HG02885 (cell line): ENCODE results near the gene PLRG1.

Experiments
- ATAC-seq: cut with Tn5 transposase; IDR thresholded peaks from one replicate; pipeline ENCODE4 v1.9.1; 2021; ENCODE audit warnings: mild to moderate bottlenecking; ENCODE audit not compliant: unreplicated experiment, poor library complexity

Gene PLRG1

GRCh38 chr4:154577324-154577723 is 27.1 kb upstream of the PLRG1 start:
- ATAC-seq, result no peak

- ATAC-seq, result no peak
These were observed 24.1 kb upstream of the PLRG1 start for GRCh38 chr4:154574311-154574710.

- no peak for ATAC-seq
These were observed 23.1 kb upstream of the PLRG1 start for GRCh38 chr4:154573190-154573870.

DNA sequence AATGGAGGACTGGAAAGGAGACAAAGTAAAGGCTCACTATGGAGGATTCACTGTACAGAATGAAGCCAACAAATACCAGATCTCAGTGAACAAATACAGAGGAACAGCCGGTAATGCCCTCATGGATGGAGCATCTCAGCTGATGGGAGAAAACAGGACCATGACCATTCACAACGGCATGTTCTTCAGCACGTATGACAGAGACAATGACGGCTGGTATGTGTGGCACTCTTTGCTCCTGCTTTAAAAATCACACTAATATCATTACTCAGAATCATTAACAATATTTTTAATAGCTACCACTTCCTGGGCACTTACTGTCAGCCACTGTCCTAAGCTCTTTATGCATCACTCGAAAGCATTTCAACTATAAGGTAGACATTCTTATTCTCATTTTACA is 19.4 kb upstream of the PLRG1 start:
- ATAC-seq, result no peak

- no peak for ATAC-seq
These were observed 18.8 kb upstream of the PLRG1 start for GRCh38 chr4:154569028-154569427.

DNA sequence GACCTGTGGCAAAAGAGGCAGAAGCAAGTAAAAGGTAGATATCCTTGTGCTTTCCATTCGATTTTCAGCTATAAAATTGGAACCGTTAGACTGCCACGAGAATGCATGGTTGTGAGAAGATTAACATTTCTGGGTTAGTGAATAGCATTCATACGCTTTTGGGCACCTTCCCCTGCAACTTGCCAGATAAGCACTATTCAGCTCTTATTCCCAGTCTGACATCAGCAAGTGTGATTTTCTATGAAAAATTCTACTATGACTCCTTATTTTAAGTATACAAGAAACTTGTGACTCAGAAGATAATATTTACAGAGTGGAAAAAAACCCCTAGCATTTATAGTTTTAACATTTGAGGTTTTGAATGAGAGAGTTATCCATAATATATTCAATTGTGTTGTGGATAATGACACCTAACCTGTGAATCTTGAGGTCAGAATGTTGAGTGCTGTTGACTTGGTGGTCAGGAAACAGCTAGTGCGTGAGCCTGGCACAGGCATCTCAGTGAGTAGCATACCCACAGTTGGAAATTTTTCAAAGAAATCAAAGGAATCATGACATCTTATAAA is 16.5 kb upstream of the PLRG1 start:
- no peak for ATAC-seq

- no peak for ATAC-seq
These were observed 15.5 kb upstream of the PLRG1 start for GRCh38 chr4:154565704-154566103.

- no peak for ATAC-seq
These were observed 14.1 kb upstream of the PLRG1 start for GRCh38 chr4:154564311-154564710.

DNA sequence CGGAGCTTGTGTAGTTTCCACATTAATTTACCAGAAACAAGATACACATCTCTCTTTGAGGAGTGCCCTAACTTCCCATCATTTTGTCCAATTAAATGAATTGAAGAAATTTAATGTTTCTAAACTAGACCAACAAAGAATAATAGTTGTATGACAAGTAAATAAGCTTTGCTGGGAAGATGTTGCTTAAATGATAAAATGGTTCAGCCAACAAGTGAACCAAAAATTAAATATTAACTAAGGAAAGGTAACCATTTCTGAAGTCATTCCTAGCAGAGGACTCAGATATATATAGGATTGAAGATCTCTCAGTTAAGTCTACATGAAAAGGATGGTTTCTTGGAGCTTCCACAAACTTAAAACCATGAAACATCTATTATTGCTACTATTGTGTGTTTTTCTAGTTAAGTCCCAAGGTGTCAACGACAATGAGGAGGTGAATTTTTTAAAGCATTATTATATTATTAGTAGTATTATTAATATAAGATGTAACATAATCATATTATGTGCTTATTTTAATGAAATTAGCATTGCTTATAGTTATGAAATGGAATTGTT is 12.6 kb upstream of the PLRG1 start, which contains the start of gene FGB:
FGB (plus strand) TSS at position 315 of the 558 bp plus-strand sequence; CDS start at position 323, 8 bp downstream.
- no peak for ATAC-seq

GRCh38 chr4:154560824-154561231 is 10.6 kb upstream of the PLRG1 start:
- no peak for ATAC-seq

DNA sequence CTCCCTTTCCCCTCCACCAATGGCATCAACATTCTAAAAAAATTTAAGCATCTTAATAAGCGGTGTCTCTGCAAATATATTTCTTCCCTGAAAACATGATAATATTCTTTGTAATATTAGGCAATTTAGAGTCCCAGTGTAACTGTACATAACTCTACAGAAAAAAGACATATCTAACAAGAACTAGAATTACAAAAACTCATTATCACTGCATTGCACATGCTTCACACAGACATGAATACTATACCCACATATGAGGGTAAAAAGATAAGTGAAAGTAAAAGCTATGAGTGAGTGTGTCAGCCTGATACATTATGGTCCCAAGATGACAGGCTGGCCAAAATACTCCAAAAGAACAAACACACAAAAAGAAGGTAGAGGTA is 10.2 kb upstream of the PLRG1 start:
- ATAC-seq, result no peak

DNA sequence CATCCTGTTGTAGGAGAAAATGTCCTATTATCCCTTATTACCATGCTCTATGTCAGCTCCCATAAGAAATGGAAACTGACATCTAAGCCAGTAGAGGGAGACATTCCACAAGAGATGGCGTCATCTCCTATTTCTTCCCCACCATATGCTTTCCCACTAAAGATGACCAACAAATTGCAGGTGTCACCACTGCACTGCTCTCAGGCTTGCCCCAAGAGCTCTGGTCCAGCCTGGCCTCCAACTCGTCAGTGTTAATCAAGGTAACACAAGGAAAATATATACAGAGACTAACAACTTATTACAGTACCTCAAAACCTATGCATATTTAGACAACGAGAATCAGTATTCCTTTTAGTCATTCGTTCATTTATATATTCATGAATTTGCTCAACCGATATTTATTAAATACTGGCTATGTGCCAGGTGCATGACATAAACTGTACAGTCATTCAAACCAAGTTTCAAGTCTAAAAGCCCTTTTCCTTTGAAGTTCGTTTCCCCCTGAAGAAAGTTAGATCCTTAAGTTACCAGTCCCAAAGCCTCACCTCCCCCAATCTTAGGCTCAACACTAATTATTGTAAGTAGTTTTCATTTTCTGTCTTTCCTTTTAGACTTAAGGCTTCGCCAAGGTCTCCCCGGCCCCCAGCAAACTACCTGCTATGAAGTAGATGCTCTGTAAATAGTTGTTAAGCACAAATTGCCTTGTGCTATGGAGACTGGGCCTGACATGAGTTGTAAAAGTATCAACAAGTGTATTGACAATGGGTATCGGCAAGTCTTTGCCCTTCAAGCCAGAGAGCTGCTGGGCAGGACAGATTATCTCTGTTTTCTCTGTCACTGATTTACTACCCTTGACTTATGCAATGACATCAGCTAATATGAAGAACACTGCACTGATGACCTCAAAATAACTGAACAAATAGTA is 9.6 kb upstream of the PLRG1 start:
- ATAC-seq, result peak; percentile 90

- ATAC-seq, result peak; percentile 32
These were observed 8.9 kb upstream of the PLRG1 start for GRCh38 chr4:154559141-154559493.

- peak; percentile 52 for ATAC-seq
These were observed 1.9 kb upstream of the PLRG1 start for GRCh38 chr4:154551872-154552686.

DNA sequence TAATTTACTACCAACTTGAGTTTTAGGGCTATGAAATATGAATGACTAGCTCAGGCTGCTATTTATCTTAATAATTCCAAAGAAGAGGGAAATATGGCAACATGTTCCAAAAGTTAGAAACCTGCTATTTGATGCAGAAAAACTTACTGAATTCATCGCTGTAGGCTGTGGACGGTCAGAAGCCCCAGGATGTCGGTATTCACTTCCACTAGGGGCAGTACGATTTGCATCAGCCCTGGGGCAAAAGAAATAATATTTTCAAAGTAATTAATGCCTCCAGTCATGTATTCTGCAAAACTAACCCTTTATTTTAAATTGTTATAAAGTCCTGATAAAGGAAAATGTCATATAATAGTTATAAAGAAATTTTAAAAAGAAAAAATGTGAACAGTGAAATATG is 4.5 kb downstream of the PLRG1 start:
- no peak for ATAC-seq

DNA sequence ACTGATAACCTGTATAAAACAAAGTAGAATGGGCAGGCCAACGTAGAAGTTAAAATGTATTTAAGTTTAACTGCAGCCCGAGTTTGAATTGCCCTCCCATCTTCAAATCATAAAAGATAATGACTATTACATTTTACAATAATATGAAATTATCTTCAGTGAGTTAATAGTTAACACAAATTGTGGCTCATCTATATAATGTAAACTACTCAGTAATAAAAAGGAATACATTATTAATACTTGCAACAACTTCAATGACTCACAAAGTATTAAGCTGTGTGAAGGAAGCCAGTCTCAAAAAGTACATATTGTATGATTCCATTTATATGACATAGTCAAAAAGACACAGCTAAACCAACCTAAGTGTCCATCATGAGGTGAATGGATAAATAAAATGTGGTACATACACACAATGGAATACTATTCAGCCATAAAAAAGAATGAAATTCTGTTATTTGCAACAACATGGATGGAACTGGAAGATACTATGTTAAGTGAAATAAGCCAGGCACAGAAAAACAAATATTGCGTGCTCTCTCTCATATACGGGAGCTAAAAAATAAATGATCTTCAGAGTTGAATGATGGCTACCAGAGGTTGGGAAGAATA is 7.8 kb downstream of the PLRG1 start:
- no peak for ATAC-seq

GRCh38 chr4:154534296-154534695 is 15.9 kb downstream of the PLRG1 start:
- ATAC-seq, result no peak

DNA sequence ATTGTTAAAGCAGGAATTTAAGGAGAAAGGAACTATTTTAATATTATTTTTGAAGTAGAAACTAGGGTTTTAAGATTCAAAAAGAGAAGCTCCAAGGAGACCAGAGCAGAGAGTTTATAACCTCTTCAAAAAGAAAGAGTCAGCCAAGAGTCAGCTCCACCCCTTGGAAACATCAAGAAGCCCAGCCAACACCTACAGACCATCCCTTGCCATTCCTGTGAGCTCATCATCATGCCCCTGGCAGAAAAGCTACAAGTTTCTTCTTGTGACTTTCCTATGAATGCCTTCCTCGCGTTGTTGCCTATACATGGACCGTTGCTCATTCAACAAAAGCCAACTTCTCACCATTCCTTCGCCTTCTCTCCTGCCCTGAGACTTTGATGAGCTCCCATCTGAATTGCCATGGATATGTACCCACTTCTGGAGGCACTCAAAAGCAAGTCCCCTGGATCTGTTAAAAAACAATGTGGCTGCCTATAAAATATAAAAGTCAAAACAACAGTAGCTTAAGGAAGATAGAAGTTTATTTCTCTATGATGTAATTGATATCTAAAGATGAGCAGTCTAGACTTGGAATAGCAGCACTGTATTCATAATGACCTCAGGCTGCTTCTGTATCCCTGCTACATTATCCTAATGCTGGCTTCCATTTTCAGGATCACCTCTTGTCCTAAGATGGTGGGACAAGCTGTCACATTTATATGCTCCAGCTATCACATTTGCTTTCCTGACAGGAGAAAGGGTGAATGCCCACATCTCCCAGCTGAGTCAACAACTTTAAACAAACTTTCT is 20.3 kb downstream of the PLRG1 start:
- ATAC-seq, result no peak

- ATAC-seq, result no peak
These were observed 21.3 kb downstream of the PLRG1 start for GRCh38 chr4:154528869-154529268.
